HG02938 (cell line): ENCODE results near the gene MARK4.
"Not testable (repeated sequence)": the region's sequence is repeated elsewhere in the genome, so short reads cannot be mapped to it uniquely, and the experiment has no call there.

Experiments used
- ATAC-seq: cut with Tn5 transposase; IDR thresholded peaks from one replicate; pipeline ENCODE4 v1.9.1; 2021; ENCODE audit warnings: mild to moderate bottlenecking, moderate library complexity; ENCODE audit not compliant: unreplicated experiment

MARK4 gene

DNA sequence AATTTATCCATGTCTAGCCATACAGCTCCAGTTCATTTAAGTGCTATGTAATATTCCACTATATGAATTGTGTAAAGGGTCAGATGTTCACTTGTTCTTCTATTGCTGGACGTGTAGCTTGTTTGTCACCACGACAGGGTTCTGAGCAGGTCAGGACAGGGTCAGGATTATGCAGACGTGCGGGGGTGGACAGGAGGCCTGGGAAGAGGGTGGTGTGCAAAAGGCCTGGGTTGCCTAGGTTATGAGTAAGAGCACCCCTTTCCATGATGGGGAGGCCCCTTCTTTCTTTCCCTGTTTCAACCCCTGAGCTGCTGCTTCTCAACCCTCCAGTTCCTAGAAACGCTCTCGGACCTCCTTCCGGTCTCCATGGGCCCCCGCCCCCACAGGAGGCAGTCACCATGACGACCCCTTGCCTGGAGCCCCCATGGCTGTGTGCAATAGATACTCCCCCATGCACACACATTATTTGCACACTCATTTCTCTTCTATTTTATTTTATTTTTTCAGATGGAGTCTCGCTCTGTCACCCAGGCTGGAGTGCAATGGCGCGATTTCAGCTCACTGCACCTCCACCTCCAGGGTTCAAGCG, 7.8 kb upstream of the MARK4 start:
- no peak for ATAC-seq

DNA sequence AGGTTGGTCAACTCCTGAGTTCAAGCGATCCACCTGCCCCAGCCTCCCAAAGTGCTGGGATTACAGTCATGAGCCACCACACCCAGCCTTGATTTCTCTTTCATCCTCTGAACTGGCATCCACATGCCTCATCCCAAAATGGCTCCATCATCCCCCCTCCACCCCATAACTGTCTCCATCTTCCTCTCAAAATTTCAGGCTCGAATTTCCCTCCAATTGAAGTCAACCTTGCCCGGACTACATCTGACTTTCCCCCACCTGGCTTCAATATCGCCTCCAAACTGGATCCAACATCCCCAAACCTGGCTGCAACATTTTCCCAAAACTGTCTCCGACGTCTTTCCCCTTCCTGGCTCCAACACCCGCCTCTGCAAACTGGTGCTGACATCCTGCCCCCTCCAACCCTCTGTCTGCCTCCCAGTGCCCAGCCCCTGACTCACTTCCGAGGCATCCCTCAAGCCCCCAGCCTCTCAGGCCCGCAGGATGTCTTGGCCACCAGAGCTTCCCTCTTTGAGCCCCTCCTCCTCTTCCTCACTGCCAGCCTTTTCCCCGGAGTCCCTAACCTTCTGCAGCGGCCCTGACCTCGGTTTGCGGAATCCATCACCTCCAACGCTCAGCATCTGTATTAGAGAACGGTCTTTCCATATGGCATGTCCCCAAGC, 6.8 kb upstream of the MARK4 start:
- no peak for ATAC-seq

DNA sequence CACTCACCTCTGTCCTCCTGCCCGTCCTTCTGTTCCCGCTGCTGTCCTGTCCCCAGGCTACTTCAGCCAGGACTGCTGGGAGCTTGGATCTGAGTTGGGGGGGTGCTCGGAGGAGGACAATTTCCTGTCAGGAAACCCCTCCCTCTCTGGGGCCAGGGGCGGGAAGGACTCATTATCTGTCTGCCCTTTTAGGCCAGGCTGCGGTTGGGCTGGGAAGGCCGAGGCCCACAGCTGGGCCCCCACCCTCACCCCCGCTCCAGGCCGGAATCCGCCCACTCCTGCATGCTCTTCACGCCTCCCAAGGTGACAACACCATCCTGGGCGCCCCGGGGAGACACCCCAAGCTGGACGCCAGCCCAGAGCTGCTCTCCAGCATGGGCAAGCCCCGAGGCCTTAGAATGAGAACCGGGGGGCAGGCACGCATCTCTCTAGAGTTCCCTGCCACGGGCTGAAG, 5.7 kb upstream of the MARK4 start, which contains the start of gene EXOC3L2:
Gene EXOC3L2, minus strand, starts transcription at position 74 of the 454 bp plus-strand sequence. CDS start 6,362 bp downstream, outside the sequence.
- ATAC-seq = no peak

DNA sequence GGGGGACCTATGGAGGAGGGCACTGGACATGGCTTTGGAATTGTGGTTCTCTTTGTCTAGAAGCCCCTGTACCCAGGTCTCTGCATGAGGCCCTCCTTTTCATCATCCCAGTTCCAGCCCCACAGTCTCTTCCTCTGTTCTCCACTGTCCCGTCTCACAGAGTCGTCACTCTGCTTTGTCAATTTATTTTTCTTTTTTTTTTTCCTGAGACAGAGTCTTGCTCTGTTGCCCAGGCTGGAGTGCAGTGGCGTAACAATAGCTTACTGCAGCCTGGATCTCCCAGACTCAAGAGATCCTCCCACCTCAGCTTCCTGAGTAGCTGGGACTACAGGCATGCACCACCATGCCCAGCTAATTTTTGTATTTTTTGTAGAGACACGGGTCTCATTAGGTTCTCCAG, 5.2 kb upstream of the MARK4 start:
- no peak for ATAC-seq

DNA sequence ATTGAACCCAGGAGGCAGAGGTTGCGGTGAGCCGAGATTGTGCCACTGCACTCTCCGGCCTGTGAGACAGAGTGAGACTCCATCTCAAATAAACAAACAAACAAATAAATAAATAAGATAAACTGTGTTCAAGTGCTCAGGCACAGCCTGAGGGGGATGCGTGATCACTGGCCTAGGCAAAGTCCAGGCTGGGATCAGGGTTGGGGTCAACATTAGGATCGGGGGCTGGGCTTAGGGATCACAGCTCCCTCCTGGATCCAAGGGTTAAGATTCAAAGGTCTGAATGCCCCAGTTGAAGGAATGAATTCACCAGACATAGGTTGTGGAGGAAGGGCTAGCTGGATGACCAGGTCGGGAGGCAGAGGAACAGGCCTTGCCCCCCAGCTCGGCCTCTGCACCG, 3.9 kb upstream of the MARK4 start:
- ATAC-seq = no peak

DNA sequence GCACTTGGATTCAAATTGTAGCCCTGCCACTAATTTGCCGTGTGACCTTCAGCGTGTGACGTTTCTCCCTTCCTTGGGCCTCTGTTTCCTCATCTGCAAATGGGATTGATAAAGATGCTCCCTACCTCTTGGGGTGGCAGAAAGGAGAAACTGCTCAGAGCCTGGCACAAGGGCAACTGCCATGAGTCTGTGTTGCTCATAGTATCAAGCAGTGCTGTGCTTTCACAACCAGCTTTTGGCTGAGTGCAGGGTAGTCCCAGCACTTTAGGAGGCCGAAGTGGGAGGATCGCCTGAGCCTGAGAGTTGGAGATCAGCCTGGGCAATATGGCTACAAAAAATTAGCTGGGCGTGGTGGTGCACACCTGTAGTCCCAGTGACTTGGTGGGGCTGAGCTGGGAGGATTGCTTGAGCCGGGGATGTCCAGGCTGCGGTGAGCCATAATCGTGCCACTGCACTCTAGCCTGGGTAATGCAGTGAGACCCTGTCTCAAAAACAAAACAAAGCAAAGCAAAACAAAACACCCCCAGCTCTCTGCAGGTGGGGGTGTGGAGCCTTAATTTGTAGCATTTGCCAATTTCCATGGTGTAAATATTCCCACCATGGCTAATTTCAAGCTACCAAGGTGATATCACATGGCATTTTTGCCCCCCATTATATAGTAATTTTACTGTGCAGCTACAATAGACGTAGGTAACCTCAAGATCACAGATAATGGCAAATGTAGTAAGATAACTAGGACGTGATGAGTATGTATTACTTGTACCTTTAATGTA, 1.6 kb upstream of the MARK4 start:
- ATAC-seq = no peak

DNA sequence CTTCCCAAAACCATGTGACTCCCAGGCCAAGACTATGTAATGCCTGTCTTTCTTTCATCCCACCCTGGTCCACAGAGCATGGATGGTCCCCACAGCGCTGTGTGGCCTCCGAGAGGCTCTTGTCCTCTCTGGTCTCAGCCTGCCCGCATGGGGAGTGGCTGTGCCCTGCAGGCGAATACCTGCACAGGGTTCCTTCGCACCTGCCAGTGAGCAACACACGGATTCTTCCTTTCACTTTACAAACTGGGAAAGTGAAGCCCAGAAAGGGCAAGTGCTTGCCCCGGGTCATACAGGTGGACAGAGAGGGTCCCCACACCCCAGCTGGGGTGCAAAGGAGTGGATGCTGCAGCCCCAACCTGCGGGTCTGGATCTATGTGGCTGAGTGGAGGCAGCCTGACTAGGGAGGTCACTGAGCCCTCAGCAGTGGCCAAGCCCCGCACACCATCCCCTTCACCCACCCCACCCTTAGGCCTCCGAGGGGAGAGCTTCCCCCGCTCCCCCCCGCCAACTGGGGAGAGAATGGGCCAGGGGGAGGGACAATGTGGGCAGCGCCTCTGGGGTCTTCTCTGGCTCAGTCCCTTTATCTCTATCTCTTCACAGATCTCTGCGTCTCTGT, 747 bp upstream of the MARK4 start:
- no peak for ATAC-seq

DNA sequence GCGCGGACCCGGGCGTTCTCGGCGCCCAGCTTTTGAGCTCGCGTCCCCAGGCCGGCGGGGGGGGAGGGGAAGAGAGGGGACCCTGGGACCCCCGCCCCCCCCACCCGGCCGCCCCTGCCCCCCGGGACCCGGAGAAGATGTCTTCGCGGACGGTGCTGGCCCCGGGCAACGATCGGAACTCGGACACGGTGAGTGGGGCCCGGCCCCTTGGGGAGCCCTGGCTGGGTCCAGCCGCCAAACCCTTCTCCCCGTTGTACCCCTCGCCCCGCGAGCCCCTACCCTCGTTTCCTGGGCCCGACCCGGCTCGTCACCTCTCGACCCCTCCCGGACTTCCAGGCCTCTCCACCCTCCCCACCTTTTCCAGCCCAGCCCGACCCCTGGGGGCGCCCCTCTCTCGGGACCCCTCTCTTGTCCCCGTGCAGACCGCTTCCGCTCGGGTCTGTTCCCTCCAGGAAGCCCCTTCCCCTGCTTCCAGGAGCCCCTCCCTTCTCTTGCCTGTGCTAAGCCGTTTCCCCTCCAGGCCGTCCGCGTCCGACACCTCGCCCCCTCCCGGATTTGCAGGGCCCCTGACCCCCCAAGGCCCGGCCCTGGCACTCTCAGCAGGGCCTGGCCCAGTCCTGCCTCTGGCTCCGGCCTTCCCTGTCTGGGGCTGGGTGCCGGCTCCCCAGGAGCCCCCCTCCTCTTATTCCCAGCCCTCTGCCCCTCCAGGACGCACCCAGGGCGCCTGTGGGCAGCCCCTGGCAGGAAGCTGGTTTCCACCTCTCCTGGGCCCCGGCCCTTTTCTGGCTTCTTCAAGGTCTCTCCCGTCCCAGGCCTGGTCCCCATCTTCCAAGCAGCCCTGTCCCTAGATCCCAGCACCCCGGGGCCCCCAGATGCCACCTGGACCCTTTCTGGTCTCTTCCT, 632 bp downstream of the MARK4 start:
- ATAC-seq = no peak

DNA sequence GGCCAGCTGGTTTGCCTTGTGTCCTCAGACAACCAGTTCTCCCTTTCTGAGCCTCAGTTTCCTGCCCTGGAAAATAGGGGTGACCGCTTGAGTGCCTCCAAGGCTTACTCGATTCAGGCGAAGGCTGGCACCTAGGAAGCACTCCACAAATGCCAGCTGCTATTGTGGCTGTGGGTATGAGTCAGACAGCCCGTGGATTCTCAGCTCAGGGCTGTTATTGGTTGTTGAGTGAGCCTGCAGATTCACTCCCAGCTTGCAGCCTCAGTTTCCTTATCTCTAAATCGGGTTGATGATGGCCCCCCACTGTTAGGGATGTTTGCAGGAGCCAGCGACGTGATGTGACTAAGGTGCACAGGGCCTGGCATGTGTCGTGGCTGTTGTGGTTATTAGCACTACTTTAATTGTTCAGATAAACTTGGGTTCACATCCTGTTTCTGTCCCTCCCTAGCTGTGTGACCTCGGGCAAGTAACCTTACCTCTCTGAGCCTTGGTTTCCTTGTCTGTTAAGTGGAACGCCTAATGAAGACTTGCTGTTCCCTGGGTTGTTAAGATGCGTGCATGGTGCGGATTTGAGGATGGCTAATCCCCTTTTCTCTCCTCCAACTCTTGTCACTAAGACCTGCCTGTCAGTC, 2.4 kb downstream of the MARK4 start:
- ATAC-seq = no peak

DNA sequence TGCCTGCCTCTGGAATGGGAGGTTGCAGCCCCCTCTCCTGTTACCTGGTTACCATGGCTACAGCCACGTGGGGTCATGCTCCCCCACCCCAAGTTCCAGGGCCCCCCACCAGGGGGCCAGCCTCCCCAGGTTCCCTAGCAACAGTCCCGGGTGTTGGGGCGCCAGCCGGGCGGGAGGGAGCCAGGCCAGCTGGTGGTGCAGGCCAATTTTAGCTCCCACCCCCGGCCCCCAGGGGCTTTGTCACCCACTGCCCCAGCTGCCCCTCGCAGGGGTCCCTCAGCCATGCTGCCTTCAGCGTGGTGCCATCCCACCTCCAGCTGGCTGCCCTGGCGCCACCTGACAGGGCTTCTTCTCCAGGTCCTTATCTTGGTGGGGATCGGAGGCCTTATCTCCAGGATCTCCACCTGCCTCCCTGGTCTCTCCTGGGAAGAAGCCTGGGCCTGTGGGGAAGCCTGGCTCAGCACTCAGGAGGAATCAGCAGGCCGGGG, 3.0 kb downstream of the MARK4 start:
- ATAC-seq = no peak

DNA sequence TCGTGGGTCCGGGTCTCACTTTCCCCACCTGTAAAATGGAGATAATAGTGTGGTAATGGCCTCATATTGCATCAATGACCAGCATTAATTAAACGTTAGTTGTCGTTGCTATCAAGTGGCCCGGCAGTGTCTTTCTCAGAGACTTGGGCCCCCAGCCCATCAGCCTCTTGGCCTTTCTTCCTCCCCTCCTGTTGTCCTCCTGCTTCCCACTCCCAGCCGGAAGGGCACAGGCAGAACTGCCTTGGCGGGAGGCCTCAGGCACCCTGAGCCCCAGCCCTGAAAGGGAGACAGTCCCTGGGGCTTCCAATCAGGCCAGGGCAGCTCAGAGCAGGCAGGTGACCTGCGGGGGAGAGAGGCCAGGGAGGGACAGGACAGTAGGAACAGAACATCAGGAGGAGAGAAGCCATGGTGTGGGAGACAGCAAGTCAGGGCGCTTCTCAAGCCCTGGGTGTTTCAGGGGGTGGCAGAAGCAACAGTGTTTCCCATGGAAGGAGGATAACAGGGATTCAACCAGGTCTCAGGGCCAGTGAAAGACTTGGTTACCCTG, 4.6 kb downstream of the MARK4 start:
- ATAC-seq = no peak

DNA sequence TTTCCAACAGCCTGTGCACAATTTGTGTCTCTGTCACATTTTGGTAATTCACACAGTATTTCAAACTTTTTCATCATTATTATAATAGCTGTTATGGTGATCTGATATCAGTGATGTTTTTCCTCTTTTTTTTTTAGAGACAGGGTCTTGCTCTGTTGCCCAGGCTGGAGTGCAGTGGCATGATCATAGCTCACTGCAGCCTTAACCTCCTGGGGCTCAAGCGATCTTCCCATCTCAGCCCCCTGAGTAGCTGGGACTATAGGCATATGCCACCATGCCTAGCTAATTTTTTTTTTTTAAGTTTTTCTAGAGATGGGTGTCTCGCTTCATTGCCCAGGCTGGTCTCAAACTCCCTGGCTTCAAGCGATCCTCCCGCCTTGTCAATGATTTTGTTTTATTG, 5.8 kb downstream of the MARK4 start:
- no peak for ATAC-seq

DNA sequence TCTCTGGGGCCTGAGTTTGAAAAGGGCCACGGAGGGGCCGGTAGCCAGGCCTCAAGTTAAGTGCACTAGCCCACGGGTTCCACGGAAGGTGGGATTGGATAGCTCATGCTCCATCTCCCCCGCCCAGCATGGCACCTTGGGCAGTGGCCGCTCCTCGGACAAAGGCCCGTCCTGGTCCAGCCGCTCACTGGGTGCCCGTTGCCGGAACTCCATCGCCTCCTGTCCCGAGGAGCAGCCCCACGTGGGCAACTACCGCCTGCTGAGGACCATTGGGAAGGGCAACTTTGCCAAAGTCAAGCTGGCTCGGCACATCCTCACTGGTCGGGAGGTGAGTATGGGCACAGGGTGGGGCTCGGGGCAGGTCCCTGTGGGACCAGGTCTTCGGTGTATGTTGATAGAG, 7.8 kb downstream of the MARK4 start:
- no peak for ATAC-seq

DNA sequence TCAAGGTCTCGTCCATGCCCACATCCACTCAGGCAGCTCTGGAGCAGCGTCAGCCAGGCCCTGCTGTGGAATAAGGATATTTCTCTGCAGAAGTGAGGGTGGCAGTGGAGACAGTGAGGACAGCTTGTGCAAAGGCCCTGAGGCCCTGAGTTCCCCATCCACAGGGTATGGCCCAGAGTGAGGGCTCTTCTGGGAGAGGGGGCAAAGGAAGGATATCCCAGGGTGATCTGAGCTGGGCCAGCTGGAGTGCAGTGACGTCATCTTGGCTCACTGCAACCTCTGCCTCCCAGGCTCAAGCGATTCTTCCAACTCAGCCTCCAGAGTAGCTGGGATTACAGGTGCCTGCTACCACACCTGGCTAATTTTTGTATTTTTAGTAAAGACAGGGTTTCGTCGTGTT, 11.5 kb downstream of the MARK4 start:
- ATAC-seq = no peak

DNA sequence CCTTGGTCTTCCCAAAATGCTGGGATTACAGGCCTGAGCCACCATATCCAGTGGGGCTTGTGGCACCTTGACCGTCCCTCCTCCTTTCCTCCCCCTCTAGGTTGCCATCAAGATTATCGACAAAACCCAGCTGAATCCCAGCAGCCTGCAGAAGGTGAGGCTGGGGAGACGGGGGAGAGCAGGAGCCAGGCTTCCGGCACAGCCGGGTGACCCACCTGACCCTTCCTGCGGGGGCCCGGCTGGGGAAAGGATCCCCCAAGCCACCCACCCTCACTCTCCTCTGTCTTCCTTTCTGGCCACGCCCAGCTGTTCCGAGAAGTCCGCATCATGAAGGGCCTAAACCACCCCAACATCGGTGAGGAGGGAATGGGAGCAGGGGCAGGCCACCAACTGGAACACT, 11.9 kb downstream of the MARK4 start:
- no peak for ATAC-seq

DNA sequence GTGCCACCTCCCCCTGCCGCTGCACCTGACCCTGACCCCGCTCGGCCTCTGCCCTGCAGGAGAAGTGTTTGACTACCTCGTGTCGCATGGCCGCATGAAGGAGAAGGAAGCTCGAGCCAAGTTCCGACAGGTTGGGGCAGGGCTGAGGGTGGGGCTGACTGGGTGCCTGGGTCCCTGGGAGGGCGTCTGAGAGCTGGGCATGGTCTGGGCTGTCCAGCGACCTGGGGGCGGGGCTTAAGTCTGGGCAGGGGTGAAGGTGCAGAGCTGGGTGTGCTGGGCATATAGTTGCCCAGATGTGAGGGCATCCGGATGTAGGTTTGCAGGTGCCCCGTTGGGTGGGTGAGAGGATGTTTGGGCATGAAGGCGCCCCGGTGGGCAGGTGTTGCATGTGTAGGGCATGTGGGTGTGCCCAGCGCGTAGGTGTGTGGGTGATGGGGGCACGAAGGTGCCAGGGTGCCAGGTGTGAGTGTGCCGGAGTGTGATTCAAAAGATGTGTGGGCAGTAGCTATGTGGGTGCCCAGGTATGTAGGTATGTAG, 13.8 kb downstream of the MARK4 start:
- no peak for ATAC-seq

DNA sequence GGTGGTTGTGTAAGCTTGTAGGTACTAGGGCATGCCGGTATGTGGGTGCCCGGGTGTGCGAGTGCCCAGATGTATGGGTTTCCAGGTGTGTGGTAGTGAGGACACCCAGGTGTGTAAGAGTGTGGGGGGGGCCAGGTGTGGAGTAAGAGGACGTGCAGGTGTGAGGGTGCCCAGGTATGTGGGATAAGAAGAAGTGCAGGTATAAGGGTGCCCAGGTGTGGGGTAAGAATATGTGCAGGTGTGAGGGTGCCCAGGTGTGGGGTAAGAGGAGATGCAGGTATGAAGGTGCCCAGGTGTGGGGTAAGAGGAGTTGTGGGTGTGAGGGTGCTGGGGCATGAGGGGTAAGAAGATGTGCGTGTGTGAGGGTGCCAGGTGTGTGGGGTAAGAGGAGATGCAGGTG, 14.3 kb downstream of the MARK4 start:
- no peak for ATAC-seq

DNA sequence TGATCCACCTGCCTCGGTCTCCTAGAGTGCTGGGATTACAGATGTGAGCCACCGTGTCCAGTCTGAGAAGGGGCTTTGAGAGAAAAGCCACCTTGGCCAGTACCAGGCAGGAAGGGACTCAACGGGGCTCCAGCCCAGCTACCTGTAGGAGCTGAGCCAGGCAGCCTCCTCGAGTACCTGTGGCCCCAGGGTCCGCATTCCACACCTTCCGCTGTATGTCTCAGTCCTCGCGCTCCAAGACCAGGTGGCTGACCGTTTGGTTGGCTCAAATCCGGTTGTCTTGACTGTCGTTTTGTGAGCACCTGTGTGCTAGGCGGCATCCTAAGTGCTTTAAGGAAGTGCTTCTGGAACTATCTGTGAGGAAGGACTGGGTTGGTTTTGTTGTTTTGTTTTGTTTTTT, 16.2 kb downstream of the MARK4 start:
- ATAC-seq = no peak

DNA sequence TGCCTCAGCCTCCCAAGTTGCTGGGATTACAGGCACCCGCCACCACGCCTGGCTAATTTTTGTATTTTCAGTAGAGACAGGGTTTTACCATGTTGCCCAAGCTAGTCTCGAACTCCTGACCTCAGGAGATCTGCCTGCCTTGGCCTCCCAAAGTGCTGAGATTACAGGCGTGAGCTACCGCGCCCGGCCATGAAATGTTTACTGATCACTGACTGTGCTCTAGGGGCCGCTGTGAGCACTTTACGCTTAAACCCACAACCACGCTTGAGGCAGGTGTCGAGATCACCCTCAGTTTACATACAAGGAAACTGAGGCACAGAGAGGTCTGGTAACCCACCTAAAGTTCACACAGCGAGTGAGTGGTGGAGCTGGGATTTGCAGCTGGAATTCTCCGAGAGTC, 18.9 kb downstream of the MARK4 start:
- ATAC-seq = not testable (repeated sequence)
